GM18870 (cell line): Measurements from ENCODE around the gene SASH3.
A peak's percentile ranks its signal among the peaks of the same experiment; 100 is the strongest.
"Not testable (repeated sequence)": the region's sequence is repeated elsewhere in the genome, so short reads cannot be mapped to it uniquely, and the experiment has no call there.

Source experiments
- ATAC-seq: cut with Tn5 transposase; IDR thresholded peaks from one replicate; pipeline ENCODE4 v1.9.1; 2021; ENCODE audit warnings: moderate library complexity; ENCODE audit not compliant: unreplicated experiment

SASH3 gene

GRCh38 chrX:129779747-129780146, at the start of gene SASH3:
Gene SASH3, plus strand, starts transcription at chrX:129779949. Its CDS starts 149 bp downstream, at chrX:129780098.
- ATAC-seq, result peak; percentile 22

- ATAC-seq, result no peak
Measured at GRCh38 chrX:129731228-129731627, 48.5 kb upstream of the SASH3 start.

GRCh38 chrX:129732857-129733256, 46.9 kb upstream of the SASH3 start:
- no peak for ATAC-seq

- no peak for ATAC-seq
Measured at GRCh38 chrX:129733335-129733734, 46.4 kb upstream of the SASH3 start.

- ATAC-seq, result no peak
Measured at GRCh38 chrX:129736491-129736890, 43.3 kb upstream of the SASH3 start.

GRCh38 chrX:129737916-129738315, 41.8 kb upstream of the SASH3 start:
- no peak for ATAC-seq

GRCh38 chrX:129738466-129739308, 41.1 kb upstream of the SASH3 start, which contains the start of gene XPNPEP2:
Gene XPNPEP2, plus strand, starts transcription at chrX:129738979. Its CDS starts 235 bp downstream, at chrX:129739214.
- no peak for ATAC-seq

- no peak for ATAC-seq
Measured at GRCh38 chrX:129739578-129739977, 40.2 kb upstream of the SASH3 start.

- no peak for ATAC-seq
Measured at GRCh38 chrX:129741880-129742758, 37.6 kb upstream of the SASH3 start.

GRCh38 chrX:129742759-129743152, 37.0 kb upstream of the SASH3 start:
- ATAC-seq, result not testable (repeated sequence)

GRCh38 chrX:129743821-129744220, 35.9 kb upstream of the SASH3 start:
- no peak for ATAC-seq

GRCh38 chrX:129744861-129745321, 34.9 kb upstream of the SASH3 start:
- ATAC-seq, result no peak

GRCh38 chrX:129746557-129747470, 32.9 kb upstream of the SASH3 start:
- ATAC-seq, result no peak

GRCh38 chrX:129747533-129747932, 32.2 kb upstream of the SASH3 start:
- ATAC-seq, result no peak

- ATAC-seq, result no peak
Measured at GRCh38 chrX:129748305-129748704, 31.4 kb upstream of the SASH3 start.

GRCh38 chrX:129749069-129749468, 30.7 kb upstream of the SASH3 start:
- no peak for ATAC-seq

GRCh38 chrX:129750971-129751370, 28.8 kb upstream of the SASH3 start:
- ATAC-seq, result no peak

GRCh38 chrX:129754056-129755024, 25.4 kb upstream of the SASH3 start:
- no peak for ATAC-seq
